GM18519 (cell line): ENCODE results near the gene PRR20G.
"Not testable (repeated sequence)": the region's sequence is repeated elsewhere in the genome, so short reads cannot be mapped to it uniquely, and the experiment has no call there.

ENCODE experiments used
- ATAC-seq: cut with Tn5 transposase; IDR thresholded peaks from one replicate; pipeline ENCODE4 v1.9.1; 2021; ENCODE audit warnings: mild to moderate bottlenecking, moderate library complexity; ENCODE audit not compliant: unreplicated experiment, low FRiP score

Gene PRR20G

GRCh38 chr3:127287840-127288239 is at the start of gene PRR20G:
Gene PRR20G (minus strand): TSS chr3:127288046. CDS start chr3:127287365, 681 bp downstream.
- ATAC-seq = no peak

- ATAC-seq = no peak
These were observed 49.2 kb upstream of the PRR20G start for GRCh38 chr3:127337001-127337400.

DNA sequence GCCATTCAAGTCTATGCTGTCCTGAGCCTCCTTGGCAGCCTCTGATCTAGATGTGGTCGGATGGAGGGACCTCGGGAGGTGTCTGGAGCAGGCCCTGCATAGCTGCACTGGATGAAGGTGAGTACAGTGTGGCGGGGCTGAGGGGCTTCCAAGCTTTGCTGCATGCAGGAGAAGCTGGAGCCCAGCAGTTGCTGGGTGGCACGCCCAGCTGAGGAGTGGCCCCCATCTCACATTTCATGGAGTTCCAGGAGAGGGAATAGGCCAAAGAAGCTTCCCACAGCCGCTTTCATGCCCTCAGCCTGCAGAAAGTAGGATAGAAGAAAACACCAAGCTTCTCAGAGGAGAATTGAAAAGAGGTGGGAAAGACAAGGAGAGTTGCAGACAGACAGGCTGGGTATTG is 48.3 kb upstream of the PRR20G start:
- no peak for ATAC-seq

GRCh38 chr3:127330385-127330784 is 42.5 kb upstream of the PRR20G start:
- no peak for ATAC-seq

GRCh38 chr3:127329631-127330285 is 41.9 kb upstream of the PRR20G start:
- ATAC-seq = no peak

- no peak for ATAC-seq
These were observed 40.6 kb upstream of the PRR20G start for GRCh38 chr3:127328421-127328820.

GRCh38 chr3:127326341-127326740 is 38.5 kb upstream of the PRR20G start:
- no peak for ATAC-seq

GRCh38 chr3:127325629-127325961 is 37.7 kb upstream of the PRR20G start:
- ATAC-seq = no peak

- ATAC-seq = no peak
These were observed 37.2 kb upstream of the PRR20G start for GRCh38 chr3:127324913-127325628.

DNA sequence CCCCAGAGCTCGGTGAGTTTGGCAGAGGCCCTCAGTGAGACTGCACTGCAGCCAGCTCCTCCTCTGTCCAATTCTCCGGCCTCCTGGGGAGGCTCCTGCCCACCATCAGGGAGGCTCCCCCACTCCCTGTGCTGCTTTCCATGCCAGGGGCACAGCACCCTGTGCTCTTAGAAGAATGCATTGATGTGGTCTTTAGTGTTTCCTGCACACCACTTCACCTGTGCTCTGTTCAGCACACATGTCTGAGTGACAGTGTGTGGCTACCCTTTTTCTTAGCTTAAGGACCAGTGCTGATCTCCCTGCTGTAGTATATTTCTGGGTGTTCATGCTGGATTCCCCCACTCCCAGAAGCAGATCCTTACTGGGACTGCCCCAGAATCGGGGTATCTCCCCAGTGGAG is 36.2 kb upstream of the PRR20G start:
- ATAC-seq = no peak

DNA sequence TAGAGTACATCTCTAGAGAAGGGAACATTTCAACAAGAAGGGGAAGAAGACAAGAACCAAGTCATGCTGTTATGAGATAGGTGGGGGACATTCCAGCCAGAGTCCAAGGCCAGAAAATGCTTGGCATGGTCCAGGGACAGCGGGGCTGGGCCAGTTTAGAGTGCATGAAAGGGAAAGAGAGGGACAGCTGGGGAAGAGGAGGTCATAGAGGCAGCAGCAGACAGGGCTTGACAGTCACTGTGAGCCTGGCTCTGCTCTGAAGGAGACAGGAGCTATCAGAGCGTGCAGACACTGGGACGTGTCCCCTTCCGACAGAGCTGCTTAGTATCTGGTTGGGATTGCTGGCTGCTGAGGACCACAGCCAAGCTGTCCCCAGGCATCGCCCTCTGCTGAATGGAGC is 35.7 kb upstream of the PRR20G start:
- ATAC-seq = no peak

- ATAC-seq = no peak
These were observed 33.5 kb upstream of the PRR20G start for GRCh38 chr3:127321371-127321770.

- no peak for ATAC-seq
These were observed 32.8 kb upstream of the PRR20G start for GRCh38 chr3:127320529-127321121.

DNA sequence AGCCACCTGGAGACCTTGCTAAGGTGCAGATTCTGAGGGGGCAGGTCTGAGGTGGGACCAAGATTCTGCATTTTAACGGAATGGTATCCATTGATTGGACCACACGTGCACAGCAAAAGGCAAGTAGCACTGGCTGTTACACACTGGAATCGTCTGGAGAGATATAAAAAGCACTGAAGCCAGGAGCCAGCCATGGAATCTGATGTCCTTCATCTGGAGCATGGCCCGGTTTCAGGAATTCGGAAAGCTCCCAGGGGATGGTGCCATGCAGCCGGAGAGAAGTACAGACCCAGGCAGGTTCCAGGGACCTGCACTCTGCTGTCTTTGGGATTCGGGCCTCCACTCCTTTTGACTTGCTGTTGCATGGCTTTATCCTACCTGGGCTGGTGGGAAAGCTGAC is 28.8 kb upstream of the PRR20G start:
- no peak for ATAC-seq

DNA sequence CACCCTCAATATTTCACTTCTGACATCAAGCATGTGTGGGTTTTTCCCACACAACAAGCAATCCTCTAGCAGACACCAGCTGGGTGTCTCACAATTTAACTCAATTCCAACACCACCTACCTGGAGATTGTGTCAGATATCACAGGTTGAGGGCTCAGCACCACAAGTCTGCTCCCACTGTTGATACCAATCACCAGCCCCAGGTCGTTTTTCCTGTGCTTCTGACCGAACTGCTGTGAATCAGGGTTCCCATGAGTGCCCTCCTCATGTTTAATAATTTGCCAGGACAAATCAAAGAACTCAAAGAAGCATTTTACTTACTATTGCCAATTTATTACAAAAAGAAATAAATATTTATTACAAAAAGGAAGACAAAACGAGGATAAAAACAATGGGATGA is 25.0 kb upstream of the PRR20G start:
- no peak for ATAC-seq

DNA sequence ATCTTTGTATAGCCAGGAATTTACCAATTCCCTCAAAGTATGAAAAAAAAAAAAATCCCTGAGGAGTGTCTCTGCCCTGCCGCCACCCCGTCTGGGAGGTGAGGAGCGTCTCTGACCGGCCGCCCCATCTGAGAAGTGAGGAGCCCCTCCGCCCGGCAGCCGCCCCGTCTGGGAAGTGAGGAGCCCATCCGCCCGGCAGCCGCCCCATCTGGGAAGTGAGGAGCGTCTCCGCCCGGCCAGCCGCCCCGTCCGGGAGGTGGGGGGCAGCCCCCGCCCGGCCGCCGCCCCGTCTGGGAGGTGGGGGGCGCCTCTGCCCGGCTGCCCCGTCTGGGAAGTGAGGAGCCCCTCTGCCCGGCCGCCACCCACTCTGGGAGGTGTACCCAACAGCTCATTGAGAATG is 21.0 kb upstream of the PRR20G start:
- ATAC-seq = not testable (repeated sequence)

DNA sequence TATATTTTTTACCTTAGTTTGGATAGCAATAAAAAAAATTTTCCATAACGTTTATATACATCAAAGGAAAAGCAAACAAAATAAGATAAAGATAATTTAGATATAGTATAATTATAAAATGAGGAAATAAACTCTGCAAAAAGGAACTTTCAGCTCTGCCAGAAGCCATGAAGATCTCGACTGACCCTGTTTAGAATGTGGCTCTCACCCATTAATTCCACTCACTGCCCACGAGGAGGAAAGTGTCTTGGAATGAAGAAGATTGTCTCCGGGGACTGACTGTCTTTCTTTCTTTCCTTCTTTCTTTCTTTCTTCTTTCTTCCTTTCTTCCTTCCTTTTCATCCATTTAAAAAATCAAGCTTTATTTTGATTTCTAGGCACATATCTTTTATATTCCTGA is 20.1 kb upstream of the PRR20G start:
- no peak for ATAC-seq

DNA sequence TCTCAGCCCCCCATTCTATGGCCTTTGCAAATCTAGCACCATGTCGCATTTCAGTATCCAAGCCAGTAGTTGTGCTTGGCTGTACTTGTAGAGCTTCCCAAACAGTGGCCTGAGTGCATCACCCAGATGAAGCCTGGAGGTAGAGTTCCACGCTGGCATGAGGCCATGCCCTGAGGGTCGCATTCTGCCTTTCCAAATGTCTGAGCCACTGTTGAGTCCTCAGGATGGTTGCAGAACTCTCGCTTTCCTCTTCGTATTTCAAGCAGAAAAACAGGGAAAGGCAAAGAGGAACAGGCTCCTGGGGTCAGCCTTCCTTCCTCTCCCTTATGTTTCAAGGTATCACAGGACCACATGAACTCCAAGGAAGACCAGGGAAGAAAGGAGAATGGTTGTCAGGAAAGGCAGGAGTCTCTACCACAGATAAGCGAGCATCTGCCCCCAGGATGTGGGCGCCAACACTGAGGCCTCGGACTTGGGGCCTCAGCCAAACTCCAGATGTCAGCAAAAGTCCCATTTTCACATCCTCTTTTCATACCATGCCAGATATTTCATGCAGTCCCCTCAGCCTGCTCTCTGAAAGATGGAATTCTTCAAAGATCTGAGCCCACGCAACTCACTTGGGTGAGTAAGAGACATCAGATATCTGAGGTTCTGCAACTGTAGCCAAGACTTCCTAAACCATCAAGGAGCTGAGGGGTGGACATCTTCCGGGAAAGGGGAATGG is 19.4 kb upstream of the PRR20G start:
- ATAC-seq = no peak

GRCh38 chr3:127306361-127307111 is 18.7 kb upstream of the PRR20G start:
- ATAC-seq = no peak

- no peak for ATAC-seq
These were observed 17.7 kb upstream of the PRR20G start for GRCh38 chr3:127305499-127306060.
